Neural crest cell (in vitro differentiated cells): ENCODE measurements around the gene DIDO1. TPM values are rescaled to one million over a fixed set of nuclear protein-coding genes. Genes with fewer than 3 reads are reported as not detected.
A peak's percentile ranks its signal among the peaks of the same experiment; 100 is the strongest.

Experiments
- DNase-seq: peaks from one replicate; pipeline ENCODE4 v3.0.0; 2021; ENCODE audit warnings: low read depth, mixed read lengths, low spot score
- H3K27ac Mint-ChIP-seq: one replicate; pipeline ENCODE4 v1.8.0; 2021; ENCODE audit warnings: mild to moderate bottlenecking, mixed read lengths; ENCODE audit not compliant: unreplicated experiment
- H3K27me3 Mint-ChIP-seq: 2 replicates; pipeline ENCODE4 v1.8.0; 2021; ENCODE audit warnings: low read depth, mild to moderate bottlenecking, mixed read lengths
- H3K36me3 Mint-ChIP-seq: 2 replicates; pipeline ENCODE4 v1.8.0; 2021; ENCODE audit warnings: low read depth, mild to moderate bottlenecking, mixed read lengths
- H3K4me1 Mint-ChIP-seq: 2 replicates; pipeline ENCODE4 v1.8.0; 2021; ENCODE audit warnings: mixed read lengths
- H3K4me3 Mint-ChIP-seq: one replicate; pipeline ENCODE4 v1.8.0; 2021; ENCODE audit warnings: mild to moderate bottlenecking, mixed read lengths
- H3K9me3 Mint-ChIP-seq: 2 replicates; pipeline ENCODE4 v1.8.0; 2021; ENCODE audit warnings: mixed read lengths
- CTCF ChIP-seq: fragments of 200-600 bp; sonication (generic); conservative IDR thresholded peaks from 2 replicates; pipeline ENCODE4 v1.5.0; 2021; ENCODE audit warnings: antibody characterized with exemption, mild to moderate bottlenecking
- total RNA-seq: library from RNA; stranded (reverse); gene quantifications from 2 replicates; pipeline ENCODE4 v1.2.1, GENCODE V29; 2021

DIDO1 gene
- total RNA-seq, 1 donor from 2014 or later: 72.0 TPM

- no peaks in the 10 kb centered on the region for H3K36me3 Mint-ChIP-seq
- no peak for DNase-seq
- H3K4me1 Mint-ChIP-seq: peaks cover 17% of the 10 kb centered on the region
- no peak overlapping the region for H3K4me3 Mint-ChIP-seq
- no peaks in the 10 kb centered on the region for H3K9me3 Mint-ChIP-seq
- TF ChIP-seq CTCF: no peak
- no peak overlapping the region for H3K27ac Mint-ChIP-seq
- H3K27me3 Mint-ChIP-seq: no peaks in the 10 kb centered on the region
Measured at GRCh38 chr20:62956387-62957135, 30.3 kb upstream of the DIDO1 start.

- no peak for DNase-seq
- Mint-ChIP-seq H3K27me3 (no peaks in the 10 kb centered on the region), H3K9me3 (no peaks in the 10 kb centered on the region), H3K4me1 (peaks cover 17% of the 10 kb centered on the region), H3K4me3 (no peak overlapping the region), H3K36me3 (no peaks in the 10 kb centered on the region), H3K27ac (no peak overlapping the region)
- no peak for TF ChIP-seq CTCF
Measured at GRCh38 chr20:62955519-62956386, 29.4 kb upstream of the DIDO1 start.

DNA sequence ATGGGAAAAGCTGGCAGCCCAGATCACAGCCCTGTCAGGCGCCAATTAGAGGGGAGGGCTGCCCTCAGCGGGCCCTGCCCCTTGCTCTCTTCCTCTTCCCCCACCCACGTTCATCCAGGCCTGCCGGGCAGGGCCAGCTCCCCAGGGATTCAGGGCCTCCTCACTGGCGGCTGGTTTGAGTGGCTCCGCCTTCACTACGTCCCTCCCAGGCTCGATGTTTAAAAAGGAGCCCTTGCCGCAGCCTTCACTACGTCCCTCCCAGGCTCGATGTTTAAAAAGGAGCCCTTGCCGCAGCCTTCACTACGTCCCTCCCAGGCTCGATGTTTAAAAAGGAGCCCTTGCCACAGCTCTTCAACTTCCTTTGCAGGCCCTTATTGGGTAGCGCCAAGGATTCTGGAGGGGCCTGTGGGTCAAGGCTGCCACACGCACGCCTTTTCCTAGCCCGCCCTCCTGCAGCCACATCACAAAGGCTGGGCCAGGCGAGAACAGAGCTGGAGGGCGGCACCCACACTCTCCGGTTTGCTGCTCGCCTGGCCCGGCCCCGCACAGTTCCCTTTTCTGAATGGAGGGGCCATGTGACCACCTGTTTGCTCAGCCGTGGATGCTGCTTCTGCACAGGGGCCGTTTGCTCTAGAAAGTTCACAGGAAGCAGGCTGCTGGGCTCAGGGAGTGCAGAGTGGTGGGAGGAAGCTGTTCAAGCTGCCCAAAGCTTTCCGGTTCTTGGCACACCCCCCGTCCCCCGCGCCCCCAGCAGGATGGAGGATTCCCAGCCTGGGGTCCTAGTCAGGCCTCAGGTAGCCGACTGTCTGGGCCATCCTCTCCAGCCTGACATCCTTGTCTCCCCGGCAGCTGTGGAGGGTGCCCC is 27.8 kb upstream of the DIDO1 start:
- peak overlapping the region; percentile 76 for H3K4me3 Mint-ChIP-seq

DNA sequence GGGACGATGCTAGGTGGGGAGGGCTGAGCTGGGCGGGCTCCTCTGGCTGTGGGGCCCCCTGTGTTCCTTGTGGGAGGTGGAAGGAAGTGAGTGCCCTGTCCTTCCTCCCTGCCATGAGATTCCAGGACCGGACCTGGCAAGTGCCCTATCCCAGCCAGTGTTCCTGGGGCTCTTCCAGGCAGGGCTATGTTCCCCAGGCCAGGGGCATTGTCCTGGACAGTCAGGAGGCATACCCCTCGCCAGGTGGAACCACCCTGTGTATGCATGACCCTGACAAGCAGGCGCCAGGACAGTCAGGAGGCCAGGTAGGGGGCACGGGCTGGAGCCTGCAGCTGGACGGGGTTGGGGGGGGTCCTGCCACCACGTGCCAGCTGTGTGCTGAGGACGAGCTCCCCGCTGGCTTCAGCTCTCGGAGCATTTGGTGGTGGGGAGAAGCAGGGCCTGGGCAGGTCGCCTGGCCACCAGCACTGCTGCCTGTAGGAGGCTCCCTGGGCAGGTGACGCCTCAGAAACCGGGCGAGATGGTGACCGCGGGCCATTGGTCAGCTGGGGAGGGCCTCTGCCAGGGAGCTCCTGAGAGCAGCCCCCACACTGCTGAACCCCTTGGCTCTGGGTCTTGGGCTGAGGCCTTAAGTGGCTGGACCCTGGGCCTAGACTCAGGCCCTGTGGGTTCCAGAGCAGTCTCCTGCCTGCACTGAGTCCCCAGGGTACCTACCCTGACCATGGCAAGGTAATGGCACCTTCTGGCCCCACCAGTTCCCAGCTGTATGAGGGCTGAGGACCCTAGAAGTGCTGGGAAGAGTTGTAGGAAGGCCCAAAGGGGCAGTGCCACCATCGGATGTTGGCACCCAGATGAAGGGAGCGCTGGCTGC is 26.9 kb upstream of the DIDO1 start:
- TF ChIP-seq CTCF: no peak
- Mint-ChIP-seq H3K9me3 (no peaks in the 10 kb centered on the region), H3K27ac (no peak overlapping the region), H3K4me3 (no peak overlapping the region), H3K36me3 (peaks cover 13% of the 10 kb centered on the region), H3K27me3 (no peaks in the 10 kb centered on the region), H3K4me1 (peaks cover 17% of the 10 kb centered on the region)
- no peak for DNase-seq

More for the DNA sequence above, 27.8 kb upstream of the DIDO1 start:
- peaks cover 17% of the 10 kb centered on the region for H3K4me1 Mint-ChIP-seq
- peaks cover 5% of the 10 kb centered on the region for H3K36me3 Mint-ChIP-seq
- H3K9me3 Mint-ChIP-seq: no peaks in the 10 kb centered on the region
- no peak for TF ChIP-seq CTCF
- DNase-seq: peak; percentile 45
- no peaks in the 10 kb centered on the region for H3K27me3 Mint-ChIP-seq
- peak overlapping the region; percentile 57 for H3K27ac Mint-ChIP-seq
